ENCODE data around the gene SUCLA2.
A peak's percentile ranks its signal among the peaks of the same experiment; 100 is the strongest.

SUCLA2 gene

DNA sequence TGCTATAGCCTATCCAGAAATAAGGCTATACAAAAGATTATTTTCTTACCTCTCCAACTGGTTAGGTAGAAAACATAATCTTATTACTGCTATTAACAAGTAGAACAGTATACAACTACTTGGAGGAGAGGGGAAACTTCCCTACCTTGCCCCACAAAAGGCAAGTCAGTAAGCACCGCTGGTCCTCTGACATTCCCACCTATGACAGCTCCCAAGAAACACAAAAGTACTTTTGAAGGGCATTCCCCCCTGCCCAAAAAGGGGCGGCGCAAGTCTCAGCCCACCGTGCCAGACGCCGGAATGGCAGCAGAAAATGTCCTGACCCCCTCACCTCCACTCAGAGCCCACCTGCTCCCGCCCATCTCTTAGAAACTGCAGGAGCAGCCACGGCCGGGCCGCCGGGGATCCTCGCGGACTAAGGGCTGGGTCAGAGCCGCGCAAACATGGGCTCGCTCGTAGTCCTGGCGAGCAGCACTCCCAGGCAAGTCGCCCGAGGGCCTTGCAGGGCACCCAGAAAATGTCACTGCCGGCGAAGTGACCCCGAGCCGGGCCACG lies 437 bp downstream of the SUCLA2 start:
- H3K4me3 ChIP-seq (replicated peaks; ENCODE audit: low read depth, low read length), result peak overlapping the region; percentile 91
- DNase-seq (ENCODE audit: extremely low read depth, low read depth), result no peak
- TF ChIP-seq, protein P1, sequence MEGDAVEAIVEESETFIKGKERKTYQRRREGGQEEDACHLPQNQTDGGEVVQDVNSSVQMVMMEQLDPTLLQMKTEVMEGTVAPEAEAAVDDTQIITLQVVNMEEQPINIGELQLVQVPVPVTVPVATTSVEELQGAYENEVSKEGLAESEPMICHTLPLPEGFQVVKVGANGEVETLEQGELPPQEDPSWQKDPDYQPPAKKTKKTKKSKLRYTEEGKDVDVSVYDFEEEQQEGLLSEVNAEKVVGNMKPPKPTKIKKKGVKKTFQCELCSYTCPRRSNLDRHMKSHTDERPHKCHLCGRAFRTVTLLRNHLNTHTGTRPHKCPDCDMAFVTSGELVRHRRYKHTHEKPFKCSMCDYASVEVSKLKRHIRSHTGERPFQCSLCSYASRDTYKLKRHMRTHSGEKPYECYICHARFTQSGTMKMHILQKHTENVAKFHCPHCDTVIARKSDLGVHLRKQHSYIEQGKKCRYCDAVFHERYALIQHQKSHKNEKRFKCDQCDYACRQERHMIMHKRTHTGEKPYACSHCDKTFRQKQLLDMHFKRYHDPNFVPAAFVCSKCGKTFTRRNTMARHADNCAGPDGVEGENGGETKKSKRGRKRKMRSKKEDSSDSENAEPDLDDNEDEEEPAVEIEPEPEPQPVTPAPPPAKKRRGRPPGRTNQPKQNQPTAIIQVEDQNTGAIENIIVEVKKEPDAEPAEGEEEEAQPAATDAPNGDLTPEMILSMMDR (IDR thresholded peaks at IDR 0.05; ENCODE audit: low read depth, low read length, missing control alignments), result no peak

DNA sequence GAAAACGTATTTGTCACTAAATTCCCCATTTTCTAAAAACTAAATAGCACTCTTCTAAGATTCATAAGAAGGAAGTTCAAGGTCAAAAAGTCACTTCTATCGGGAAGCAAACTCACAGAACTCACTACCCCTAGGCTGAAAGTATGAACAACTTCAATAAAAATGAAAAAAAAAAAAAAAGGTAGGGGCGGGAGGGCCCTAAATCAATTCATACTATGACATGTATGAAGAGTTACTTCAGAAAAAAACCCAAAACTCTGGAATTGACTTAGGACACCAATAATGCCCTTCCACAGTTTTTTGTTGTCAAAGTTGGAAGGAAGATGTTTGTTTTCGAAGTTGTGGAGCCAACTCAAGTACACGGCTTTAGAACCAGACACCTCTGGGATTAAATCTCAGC lies 1.1 kb downstream of the SUCLA2 start:
- H3K4me3 ChIP-seq (replicated peaks; ENCODE audit: low read depth, low read length), result peak overlapping the region; percentile 91
- DNase-seq (ENCODE audit: extremely low read depth, low read depth), result no peak
- TF ChIP-seq, protein P1 (IDR thresholded peaks at IDR 0.05; ENCODE audit: low read depth, low read length, missing control alignments), result no peak

- DNase-seq (ENCODE audit: extremely low read depth, low read depth), result no peak
- TF ChIP-seq, protein P1 (IDR thresholded peaks at IDR 0.05; ENCODE audit: low read depth, low read length, missing control alignments), result no peak
- no peak overlapping the region for H3K4me3 ChIP-seq (replicated peaks; ENCODE audit: low read depth, low read length)
Observed at GRCh38 chr13:47997384-47997783, 3.7 kb downstream of the SUCLA2 start.

DNA sequence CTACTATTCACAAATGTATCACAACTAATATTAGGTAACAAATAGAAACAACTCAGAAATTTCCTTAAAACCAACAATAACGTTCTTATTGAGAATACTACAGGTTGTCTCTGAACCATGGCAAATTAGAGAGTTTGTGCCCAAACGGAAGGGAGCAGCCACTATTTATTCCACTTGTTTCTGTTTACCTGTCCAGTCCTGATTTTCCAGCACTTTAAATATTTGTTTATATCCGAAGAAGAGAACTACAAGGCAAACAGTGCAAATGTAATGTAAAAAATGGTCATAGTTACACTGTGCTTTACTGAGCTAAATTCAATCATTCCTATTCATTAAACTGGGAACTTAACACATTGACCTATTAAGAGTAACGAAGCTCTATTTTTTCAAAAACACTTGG lies 9.2 kb downstream of the SUCLA2 start:
- H3K4me3 ChIP-seq (replicated peaks; ENCODE audit: low read depth, low read length), result no peak overlapping the region
- TF ChIP-seq, protein P1 (IDR thresholded peaks at IDR 0.05; ENCODE audit: low read depth, low read length, missing control alignments), result no peak
- DNase-seq (ENCODE audit: extremely low read depth, low read depth), result no peak

GRCh38 chr13:47990920-47991466 lies 10.1 kb downstream of the SUCLA2 start:
- TF ChIP-seq, protein P1 (IDR thresholded peaks at IDR 0.05; ENCODE audit: low read depth, low read length, missing control alignments), result no peak
- no peak overlapping the region for H3K4me3 ChIP-seq (replicated peaks; ENCODE audit: low read depth, low read length)

GRCh38 chr13:47990427-47990826 lies 10.6 kb downstream of the SUCLA2 start:
- TF ChIP-seq, protein P1 (IDR thresholded peaks at IDR 0.05; ENCODE audit: low read depth, low read length, missing control alignments), result no peak
- no peak for DNase-seq (ENCODE audit: extremely low read depth, low read depth)
- H3K4me3 ChIP-seq (replicated peaks; ENCODE audit: low read depth, low read length), result no peak overlapping the region

More at GRCh38 chr13:47990920-47991466, 10.1 kb downstream of the SUCLA2 start:
- no peak for DNase-seq (ENCODE audit: extremely low read depth, low read depth)

GRCh38 chr13:47983070-47983469 lies 18.0 kb downstream of the SUCLA2 start:
- TF ChIP-seq, protein P1 (IDR thresholded peaks at IDR 0.05; ENCODE audit: low read depth, low read length, missing control alignments), result no peak
- no peak overlapping the region for H3K4me3 ChIP-seq (replicated peaks; ENCODE audit: low read depth, low read length)
- DNase-seq (ENCODE audit: extremely low read depth, low read depth), result no peak

All from HFF-Myc (cell line).